ENCODE results near the gene SLC18A2. TPM values are rescaled to one million over a fixed set of nuclear protein-coding genes. Genes with fewer than 3 reads are reported as not detected.
A peak's percentile ranks its signal among the peaks of the same experiment; 100 is the strongest.

SLC18A2 gene
- total RNA-seq (1 to 10 TPM in 1 of 2 donors, under 1 TPM in 1; 0.20 to 1.9 TPM), total RNA-seq (1.7 to 4.7 reads per million in 2 donors)

DNA sequence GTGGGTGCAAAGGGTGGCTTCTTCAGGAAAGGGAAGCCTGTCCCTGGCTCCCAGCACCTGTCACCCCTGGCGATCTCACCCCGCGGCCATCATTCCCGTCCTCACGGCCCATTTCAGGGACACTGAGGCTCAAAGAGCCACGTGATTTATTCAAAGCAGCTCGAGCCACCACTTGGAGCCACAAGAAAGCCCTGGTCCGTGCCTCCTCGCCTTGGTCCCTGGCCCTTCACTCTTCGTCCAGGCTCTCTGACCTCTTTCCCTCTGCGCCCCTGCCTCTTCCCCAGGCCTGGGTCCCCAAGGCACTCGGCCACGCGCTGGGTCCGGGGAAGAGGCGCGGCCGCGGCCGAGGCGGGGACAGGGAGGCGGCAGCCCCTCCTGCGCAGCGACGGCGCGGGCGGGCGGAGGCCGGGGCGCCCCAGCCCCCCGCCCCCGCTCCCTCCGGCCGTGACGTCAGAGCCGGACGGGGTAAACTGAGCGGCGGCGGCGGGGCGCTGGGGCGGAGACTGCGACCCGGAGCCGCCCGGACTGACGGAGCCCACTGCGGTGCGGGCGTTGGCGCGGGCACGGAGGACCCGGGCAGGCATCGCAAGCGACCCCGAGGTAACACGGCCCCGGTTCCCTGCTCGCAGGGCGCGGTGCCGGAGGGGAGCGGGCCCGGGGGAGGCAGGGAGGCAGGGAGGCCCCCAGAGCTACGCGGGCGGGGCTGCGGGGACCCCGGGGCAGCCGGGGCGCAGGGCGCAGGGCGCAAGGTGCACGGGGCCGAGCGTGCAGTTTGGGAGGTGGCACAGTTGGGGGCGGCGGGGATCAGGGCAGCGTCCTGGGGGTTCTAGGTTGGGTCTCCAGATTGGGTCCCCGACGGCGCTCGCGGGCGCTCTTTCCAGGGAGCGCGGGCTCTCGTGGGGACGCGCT lies at the start of gene SLC18A2:
TSS of gene SLC18A2 (plus strand) at position 494 of the 909 bp plus-strand sequence. CDS start 580 bp downstream, outside the sequence.
- H3K36me3 Mint-ChIP-seq (ENCODE audit: low read depth) = peaks cover 4% of the 10 kb centered on the region
- H3K27ac Mint-ChIP-seq = no peak within 1 kb of the TSS
- H3K4me3 Mint-ChIP-seq = peak within 1 kb of the TSS; percentile 52
- no peaks in the 10 kb centered on the region for H3K9me3 ChIP-seq (ENCODE audit: control insufficient read depth, low read length, poor library complexity, severe bottlenecking)
- DNase-seq (no peak), ATAC-seq (no peak)
- H3K4me1 Mint-ChIP-seq = peaks cover 2% of the 10 kb centered on the region
- peaks cover 63% of the 10 kb centered on the region for H3K27me3 Mint-ChIP-seq

DNA sequence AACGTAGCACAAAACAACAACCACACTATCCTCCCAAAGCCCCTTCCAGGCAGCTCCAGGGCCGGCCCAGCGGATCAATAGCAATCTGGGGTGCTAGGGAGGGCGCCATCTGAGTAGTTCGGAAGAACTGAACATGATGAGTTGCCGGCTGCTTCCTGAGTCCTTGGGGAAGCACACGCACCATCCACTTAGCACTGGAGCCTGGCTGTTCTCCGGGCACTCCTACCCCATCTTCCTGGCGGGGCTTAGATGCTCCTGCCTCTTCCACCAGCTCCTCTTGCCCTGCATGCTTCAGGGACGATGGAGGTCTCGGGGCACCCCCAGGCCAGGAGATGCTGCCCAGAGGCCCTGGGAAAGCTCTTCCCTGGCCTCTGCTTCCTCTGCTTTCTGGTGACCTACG lies 43.7 kb upstream of the SLC18A2 start, which contains the start of gene KCNK18:
TSS of gene KCNK18 (plus strand) at position 301 of the 400 bp plus-strand sequence. CDS start at position 301, 0 bp downstream.
- no peaks in the 10 kb centered on the region for H3K9me3 ChIP-seq (ENCODE audit: control insufficient read depth, low read length, poor library complexity, severe bottlenecking)
- DNase-seq (no peak), ATAC-seq (no peak)
- Mint-ChIP-seq H3K27ac (no peak within 1 kb of the TSS), H3K36me3 (ENCODE audit: low read depth) (no peaks in the 10 kb centered on the region), H3K4me3 (no peak within 1 kb of the TSS), H3K27me3 (peaks cover 34% of the 10 kb centered on the region), H3K4me1 (no peaks in the 10 kb centered on the region)

DNA sequence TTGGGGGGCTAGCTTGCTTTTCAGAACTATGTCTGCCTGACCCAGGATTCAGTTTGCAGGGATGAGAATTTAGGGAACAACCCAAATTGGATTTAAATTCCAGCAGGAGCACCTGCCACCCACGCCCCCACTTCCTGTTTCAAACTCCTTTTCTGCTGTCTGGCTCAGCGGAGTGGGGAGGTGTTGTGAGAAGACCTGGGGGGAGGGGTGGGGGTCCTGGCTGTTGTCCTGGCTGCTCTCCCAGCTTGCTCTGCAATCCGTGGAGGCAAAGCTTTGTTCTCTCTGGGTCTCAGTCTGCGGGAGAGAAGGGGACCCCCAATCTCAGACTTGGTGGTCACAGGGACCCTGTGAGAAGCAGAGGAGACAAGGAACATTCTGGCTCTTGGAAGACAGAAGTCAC lies 42.8 kb upstream of the SLC18A2 start:
- no peak for DNase-seq
- Mint-ChIP-seq H3K4me3 (no peak overlapping the region), H3K27ac (no peak overlapping the region), H3K36me3 (ENCODE audit: low read depth) (no peaks in the 10 kb centered on the region), H3K27me3 (peaks cover 40% of the 10 kb centered on the region), H3K4me1 (no peaks in the 10 kb centered on the region)
- H3K9me3 ChIP-seq (ENCODE audit: control insufficient read depth, low read length, poor library complexity, severe bottlenecking) = no peaks in the 10 kb centered on the region
- ATAC-seq = no peak

DNA sequence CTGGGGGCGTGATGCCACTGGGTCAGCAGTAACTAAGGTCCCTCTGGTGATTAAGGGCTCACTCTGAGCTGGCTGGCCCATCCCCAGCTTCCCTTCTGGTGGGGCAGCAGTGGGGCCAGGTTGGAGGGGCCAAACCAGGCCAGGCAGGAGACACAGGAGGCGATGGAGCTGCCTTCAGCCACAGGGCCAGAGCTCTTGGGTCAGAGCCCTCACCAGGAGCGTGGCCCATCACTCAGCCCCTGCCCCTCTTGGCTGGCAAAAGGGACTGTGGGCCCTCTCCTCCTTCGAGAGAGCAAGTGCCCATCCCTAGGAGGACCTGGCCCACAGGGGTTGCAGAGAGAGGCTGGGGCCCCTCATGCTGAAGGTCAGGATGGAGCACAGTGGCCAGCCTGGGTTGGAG lies 39.1 kb upstream of the SLC18A2 start:
- H3K4me3 Mint-ChIP-seq = no peak overlapping the region
- no peaks in the 10 kb centered on the region for H3K9me3 ChIP-seq (ENCODE audit: control insufficient read depth, low read length, poor library complexity, severe bottlenecking)
- no peak for ATAC-seq
- no peaks in the 10 kb centered on the region for H3K36me3 Mint-ChIP-seq (ENCODE audit: low read depth)
- no peaks in the 10 kb centered on the region for H3K4me1 Mint-ChIP-seq
- H3K27ac Mint-ChIP-seq = no peak overlapping the region
- H3K27me3 Mint-ChIP-seq = peaks cover 41% of the 10 kb centered on the region
- no peak for DNase-seq

DNA sequence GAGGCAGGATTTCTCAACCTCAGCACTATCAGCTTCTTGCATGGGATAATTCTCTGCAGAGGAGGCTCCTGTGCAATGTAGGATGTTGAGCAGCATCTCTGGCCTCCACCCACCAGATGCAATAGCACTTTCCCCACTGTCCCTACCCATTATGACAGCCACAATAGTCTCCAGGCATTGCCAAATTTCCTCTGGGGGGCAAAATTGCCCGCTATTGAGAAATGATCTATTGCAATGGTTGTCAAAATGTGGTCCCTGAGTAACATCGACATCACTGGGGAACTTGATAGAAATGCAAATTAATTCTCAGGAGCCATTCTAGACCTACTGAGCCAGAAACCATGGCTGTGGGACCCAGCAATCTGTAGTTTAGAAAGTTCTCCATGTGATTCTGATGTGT lies 36.6 kb upstream of the SLC18A2 start:
- Mint-ChIP-seq H3K27me3 (peaks cover 44% of the 10 kb centered on the region), H3K27ac (no peak overlapping the region), H3K4me3 (no peak overlapping the region), H3K36me3 (ENCODE audit: low read depth) (no peaks in the 10 kb centered on the region), H3K4me1 (no peaks in the 10 kb centered on the region)
- no peak for ATAC-seq
- no peak for DNase-seq
- no peaks in the 10 kb centered on the region for H3K9me3 ChIP-seq (ENCODE audit: control insufficient read depth, low read length, poor library complexity, severe bottlenecking)

DNA sequence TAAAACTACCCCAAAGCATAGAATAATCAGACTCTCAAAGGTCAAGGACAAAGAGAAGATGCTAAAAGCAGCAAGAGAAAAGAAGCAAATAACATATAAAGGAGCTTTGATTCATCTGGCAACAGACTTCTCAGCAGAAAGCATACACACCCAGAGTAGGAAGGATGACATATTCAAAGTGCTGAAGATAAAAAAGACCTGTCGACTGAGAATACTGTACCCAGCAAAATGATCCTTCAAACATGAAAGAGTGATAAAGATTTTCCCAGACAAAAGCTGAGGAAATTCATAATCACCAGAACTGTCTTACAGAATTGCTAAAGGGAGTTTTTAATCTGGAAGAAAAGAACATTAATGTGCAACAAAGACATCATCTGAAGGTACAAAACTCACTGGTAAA lies 28.7 kb upstream of the SLC18A2 start:
- DNase-seq (no peak), ATAC-seq (no peak)
- no peaks in the 10 kb centered on the region for H3K9me3 ChIP-seq (ENCODE audit: control insufficient read depth, low read length, poor library complexity, severe bottlenecking)
- Mint-ChIP-seq H3K36me3 (ENCODE audit: low read depth) (no peaks in the 10 kb centered on the region), H3K27ac (no peak overlapping the region), H3K27me3 (peaks cover 53% of the 10 kb centered on the region), H3K4me3 (no peak overlapping the region), H3K4me1 (no peaks in the 10 kb centered on the region)

DNA sequence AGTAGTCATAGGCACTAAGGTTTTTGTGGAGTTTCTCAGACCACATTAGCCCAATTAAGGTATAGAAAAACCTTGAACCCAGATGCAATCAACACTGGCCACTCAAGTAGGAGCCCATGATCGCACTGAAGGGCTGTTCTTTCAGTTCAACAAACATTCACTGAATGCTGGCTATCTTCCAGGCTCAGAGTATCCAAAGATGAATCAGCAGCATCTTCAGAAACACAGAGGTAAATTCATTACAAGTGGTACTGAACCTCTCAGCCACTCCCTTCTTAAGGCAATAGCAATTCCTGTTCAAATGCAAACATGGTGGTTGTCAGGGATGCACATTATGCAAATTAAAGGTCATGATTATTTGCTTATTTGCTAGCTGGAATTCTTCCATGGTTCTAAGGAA lies 26.5 kb upstream of the SLC18A2 start:
- no peaks in the 10 kb centered on the region for H3K4me1 Mint-ChIP-seq
- no peak for ATAC-seq
- H3K27ac Mint-ChIP-seq = no peak overlapping the region
- no peaks in the 10 kb centered on the region for H3K9me3 ChIP-seq (ENCODE audit: control insufficient read depth, low read length, poor library complexity, severe bottlenecking)
- H3K36me3 Mint-ChIP-seq (ENCODE audit: low read depth) = no peaks in the 10 kb centered on the region
- H3K4me3 Mint-ChIP-seq = no peak overlapping the region
- DNase-seq = no peak
- H3K27me3 Mint-ChIP-seq = peaks cover 56% of the 10 kb centered on the region

DNA sequence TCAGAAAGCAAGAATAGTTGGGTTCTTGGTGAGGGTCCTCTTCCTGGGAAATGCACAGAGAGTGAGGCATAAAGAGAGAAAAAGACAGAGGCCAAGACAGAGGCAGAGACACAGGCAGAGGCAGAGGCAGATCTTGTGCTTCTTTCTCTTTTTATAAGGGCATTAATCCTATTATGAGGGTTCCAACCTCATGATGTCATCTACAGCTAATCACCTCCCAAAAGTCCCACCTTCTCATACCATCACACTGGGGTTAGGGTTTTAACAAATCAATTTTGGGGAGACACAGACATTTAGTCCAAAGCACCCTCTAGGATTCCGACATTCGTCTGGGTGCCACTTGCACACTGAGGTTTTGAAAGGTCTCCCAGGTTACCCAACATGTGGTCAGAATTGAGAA lies 25.8 kb upstream of the SLC18A2 start:
- no peak for ATAC-seq
- no peak overlapping the region for H3K4me3 Mint-ChIP-seq
- no peak overlapping the region for H3K27ac Mint-ChIP-seq
- no peaks in the 10 kb centered on the region for H3K36me3 Mint-ChIP-seq (ENCODE audit: low read depth)
- DNase-seq = no peak
- no peaks in the 10 kb centered on the region for H3K4me1 Mint-ChIP-seq
- no peaks in the 10 kb centered on the region for H3K9me3 ChIP-seq (ENCODE audit: control insufficient read depth, low read length, poor library complexity, severe bottlenecking)
- H3K27me3 Mint-ChIP-seq = peaks cover 49% of the 10 kb centered on the region

DNA sequence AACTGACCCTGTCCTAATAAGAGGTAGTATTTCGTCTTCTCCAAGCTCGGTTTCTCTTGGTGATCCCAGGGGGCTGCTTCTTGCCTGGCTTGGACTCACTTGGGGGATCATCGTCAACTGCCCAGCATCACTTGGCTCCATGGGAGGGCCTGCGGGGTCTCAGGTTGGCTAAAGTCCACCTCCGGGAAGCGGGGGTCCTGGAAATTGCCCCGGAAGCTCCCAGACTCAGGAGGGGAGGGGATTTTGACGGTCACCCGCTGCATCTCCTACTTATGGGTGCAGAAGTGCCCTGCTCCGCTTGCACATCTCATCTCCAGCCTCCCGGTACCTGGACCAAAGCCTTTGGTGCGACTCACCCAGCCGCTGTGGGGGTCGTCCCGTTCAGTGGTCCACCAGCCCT lies 24.9 kb upstream of the SLC18A2 start:
- Mint-ChIP-seq H3K27me3 (peaks cover 51% of the 10 kb centered on the region), H3K27ac (peak overlapping the region; percentile 67)
- no peak for ATAC-seq

DNA sequence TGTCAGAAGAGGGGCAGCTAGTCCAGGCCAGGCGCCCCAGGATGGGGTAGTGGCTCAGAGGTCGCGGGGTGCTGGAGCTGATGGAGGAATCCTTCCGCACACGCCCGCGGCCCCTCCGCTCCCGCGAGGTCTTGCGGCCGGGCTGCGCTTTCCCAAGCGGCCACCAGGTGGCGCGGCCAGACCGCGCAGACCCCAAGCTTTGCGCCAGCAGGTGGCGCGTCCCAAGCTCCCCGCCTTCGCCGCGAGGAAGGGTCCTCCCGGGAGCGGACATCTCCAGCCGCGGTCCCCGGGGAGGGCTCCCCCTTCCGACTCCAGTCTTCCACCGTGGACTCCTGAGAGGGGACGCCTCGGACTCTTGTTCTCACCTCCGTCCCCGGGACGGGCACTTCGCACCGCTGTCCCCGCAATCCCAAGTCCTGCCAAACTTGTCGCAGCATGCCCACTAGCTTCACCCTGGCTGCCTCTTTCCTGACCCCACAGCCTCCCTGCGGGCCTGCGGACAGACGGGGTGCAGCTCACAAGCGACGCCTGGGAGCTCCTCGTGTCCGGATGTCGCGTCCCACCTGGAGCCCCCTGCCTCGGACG lies 24.2 kb upstream of the SLC18A2 start:
- Mint-ChIP-seq H3K27me3 (peaks cover 54% of the 10 kb centered on the region), H3K36me3 (ENCODE audit: low read depth) (no peaks in the 10 kb centered on the region), H3K27ac (peak overlapping the region; percentile 67), H3K4me1 (no peaks in the 10 kb centered on the region), H3K4me3 (peak overlapping the region; percentile 82)
- no peaks in the 10 kb centered on the region for H3K9me3 ChIP-seq (ENCODE audit: control insufficient read depth, low read length, poor library complexity, severe bottlenecking)
- peak; percentile 47 to 67 (median 65) for DNase-seq
- peak; percentile 90 for ATAC-seq

More for the DNA sequence above, 24.9 kb upstream of the SLC18A2 start:
- H3K4me1 Mint-ChIP-seq = no peaks in the 10 kb centered on the region
- no peaks in the 10 kb centered on the region for H3K36me3 Mint-ChIP-seq (ENCODE audit: low read depth)
- DNase-seq = no peak
- H3K4me3 Mint-ChIP-seq = peak overlapping the region; percentile 82
- H3K9me3 ChIP-seq (ENCODE audit: control insufficient read depth, low read length, poor library complexity, severe bottlenecking) = no peaks in the 10 kb centered on the region

DNA sequence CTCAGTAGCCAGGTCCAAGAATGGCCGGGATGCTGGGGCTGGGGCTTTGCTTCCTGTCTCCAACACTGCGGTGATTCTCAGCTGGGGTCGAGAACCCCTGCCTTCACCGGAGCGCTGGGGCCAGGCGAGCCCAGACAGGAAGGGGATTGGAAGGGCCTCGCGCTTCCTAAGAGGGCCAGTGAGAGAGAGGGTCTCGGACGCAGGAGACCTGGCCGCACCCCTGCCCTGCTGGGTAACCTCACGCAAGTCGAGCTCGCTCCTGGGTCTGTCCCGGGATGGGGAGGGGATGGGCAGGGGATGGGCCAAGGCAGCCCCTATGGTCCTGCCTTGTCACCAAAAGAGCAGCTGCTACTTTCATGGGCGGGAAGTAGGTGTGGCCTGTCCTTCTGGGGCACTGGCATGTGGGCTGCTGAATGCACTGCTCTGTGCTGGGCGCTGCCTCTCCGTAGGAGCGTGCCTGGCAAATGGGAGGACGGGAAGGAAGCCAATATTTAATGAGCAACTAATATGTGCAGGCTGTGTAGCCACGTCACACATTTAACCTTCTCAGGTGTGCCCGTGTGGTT lies 23.6 kb upstream of the SLC18A2 start:
- no peaks in the 10 kb centered on the region for H3K9me3 ChIP-seq (ENCODE audit: control insufficient read depth, low read length, poor library complexity, severe bottlenecking)
- Mint-ChIP-seq H3K4me1 (no peaks in the 10 kb centered on the region), H3K36me3 (ENCODE audit: low read depth) (no peaks in the 10 kb centered on the region), H3K4me3 (peak overlapping the region; percentile 82), H3K27ac (peak overlapping the region; percentile 24), H3K27me3 (peaks cover 54% of the 10 kb centered on the region)
- ATAC-seq (peak; percentile 49), DNase-seq (no peak)

DNA sequence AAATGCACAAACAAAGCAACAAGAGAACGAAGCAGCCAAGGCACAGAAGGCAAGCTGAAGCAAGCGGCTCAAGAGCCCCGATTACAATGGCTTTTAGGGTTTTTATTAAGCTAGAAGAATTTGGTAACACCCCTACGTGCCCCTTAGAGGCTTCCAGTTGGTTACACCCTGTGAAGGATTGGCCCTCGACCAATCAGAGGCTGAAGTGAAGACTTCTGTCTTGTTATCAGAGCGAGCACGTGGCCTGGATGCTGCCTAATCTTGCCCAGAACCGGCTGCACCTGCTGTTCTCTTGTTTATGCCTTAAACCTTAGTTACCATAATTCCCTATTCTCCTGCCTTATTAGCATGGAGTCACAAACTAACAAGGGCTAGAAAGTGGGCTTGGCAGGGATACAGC lies 22.3 kb upstream of the SLC18A2 start:
- Mint-ChIP-seq H3K4me1 (peaks cover 2% of the 10 kb centered on the region), H3K27ac (no peak overlapping the region), H3K36me3 (ENCODE audit: low read depth) (no peaks in the 10 kb centered on the region), H3K4me3 (no peak overlapping the region), H3K27me3 (peaks cover 48% of the 10 kb centered on the region)
- no peaks in the 10 kb centered on the region for H3K9me3 ChIP-seq (ENCODE audit: control insufficient read depth, low read length, poor library complexity, severe bottlenecking)
- ATAC-seq (no peak), DNase-seq (no peak)

DNA sequence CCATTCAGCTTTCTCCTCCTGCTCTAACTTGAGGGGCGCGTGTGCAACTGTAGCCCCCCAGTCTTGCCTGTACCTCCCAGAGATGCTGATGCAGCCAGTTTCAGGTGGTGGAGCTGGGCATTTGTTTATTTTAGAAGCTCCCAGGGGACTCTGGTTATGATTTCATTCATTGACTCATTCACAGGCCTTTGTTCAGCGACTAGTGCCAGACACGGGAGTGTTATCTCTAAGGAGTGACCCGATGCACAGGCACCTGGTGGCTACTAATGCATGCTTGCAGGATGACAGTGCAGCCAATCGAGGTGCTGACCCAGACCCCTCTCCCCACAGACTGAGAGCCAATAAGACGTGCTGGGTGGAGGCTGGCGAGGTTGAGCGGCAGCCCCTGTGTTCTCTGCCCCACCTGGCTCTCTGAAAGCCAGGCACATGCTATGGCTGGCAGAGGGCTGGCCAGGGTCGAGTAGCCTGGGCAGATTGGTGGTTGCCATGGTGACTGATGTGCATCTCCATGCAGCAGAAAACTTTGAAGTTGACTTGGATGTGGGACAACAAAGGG lies 19.7 kb upstream of the SLC18A2 start:
- DNase-seq (no peak), ATAC-seq (no peak)
- H3K9me3 ChIP-seq (ENCODE audit: control insufficient read depth, low read length, poor library complexity, severe bottlenecking) = no peaks in the 10 kb centered on the region
- Mint-ChIP-seq H3K4me1 (peaks cover 2% of the 10 kb centered on the region), H3K36me3 (ENCODE audit: low read depth) (no peaks in the 10 kb centered on the region), H3K27me3 (peaks cover 28% of the 10 kb centered on the region), H3K27ac (no peak overlapping the region), H3K4me3 (no peak overlapping the region)
